Activated CD8-positive, alpha-beta memory T cell treated with anti-CD3 and anti-CD28 coated beads for 1 hour (primary cell): ENCODE results near the gene PCDHA8.
"Not testable (repeated sequence)": the region's sequence is repeated elsewhere in the genome, so short reads cannot be mapped to it uniquely, and the experiment has no call there.

Source experiments
- DNase-seq, 2 donors: peaks; one replicate each; pipeline ENCODE4 v3.0.0-alpha.2; 2020; ENCODE audit warnings: low read depth in 1 of 2; ENCODE audit errors: extremely low read depth in 1 of 2

Gene PCDHA8

GRCh38 chr5:140827704-140828361, 13.2 kb upstream of the PCDHA8 start, which contains the start of gene PCDHA6:
TSS of gene PCDHA6 (plus strand) at chr5:140827960. CDS start at chr5:140828092, 132 bp downstream.
- DNase-seq: no peak

DNA sequence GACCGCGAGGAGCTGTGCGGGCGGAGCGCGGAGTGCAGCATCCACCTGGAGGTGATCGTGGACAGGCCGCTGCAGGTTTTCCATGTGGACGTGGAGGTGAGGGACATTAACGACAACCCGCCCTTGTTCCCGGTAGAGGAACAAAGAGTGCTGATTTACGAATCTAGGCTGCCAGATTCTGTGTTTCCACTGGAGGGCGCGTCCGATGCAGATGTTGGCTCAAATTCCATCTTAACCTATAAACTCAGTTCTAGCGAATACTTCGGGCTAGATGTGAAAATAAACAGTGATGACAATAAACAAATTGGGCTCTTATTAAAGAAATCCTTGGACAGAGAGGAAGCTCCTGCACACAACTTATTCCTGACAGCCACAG, 12.6 kb upstream of the PCDHA8 start:
- no peak for DNase-seq

GRCh38 chr5:140829511-140830501, 11.2 kb upstream of the PCDHA8 start:
- DNase-seq: not testable (repeated sequence)

DNA sequence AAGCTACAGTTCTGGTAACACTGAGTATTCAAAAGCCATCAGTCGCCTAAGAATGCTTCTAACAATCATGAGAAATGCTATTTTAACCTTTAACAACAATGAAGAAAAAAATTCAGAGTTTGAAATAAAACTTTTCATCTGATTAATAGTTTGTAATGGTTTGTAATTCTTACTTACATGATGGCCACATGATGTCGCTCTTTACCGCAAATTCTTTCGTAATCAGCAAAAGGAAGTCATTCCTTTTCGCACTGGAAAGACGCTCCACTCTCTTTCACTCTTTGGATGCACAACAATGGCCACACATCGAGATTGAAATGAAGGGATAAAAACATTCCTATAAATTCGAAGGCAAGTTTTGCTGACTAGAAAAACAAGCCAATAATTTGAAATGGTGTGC, 7.0 kb upstream of the PCDHA8 start, which contains the start of gene PCDHA7:
TSS of gene PCDHA7 (plus strand) at position 277 of the 400 bp plus-strand sequence. CDS start at position 392, 115 bp downstream.
- DNase-seq: no peak

DNA sequence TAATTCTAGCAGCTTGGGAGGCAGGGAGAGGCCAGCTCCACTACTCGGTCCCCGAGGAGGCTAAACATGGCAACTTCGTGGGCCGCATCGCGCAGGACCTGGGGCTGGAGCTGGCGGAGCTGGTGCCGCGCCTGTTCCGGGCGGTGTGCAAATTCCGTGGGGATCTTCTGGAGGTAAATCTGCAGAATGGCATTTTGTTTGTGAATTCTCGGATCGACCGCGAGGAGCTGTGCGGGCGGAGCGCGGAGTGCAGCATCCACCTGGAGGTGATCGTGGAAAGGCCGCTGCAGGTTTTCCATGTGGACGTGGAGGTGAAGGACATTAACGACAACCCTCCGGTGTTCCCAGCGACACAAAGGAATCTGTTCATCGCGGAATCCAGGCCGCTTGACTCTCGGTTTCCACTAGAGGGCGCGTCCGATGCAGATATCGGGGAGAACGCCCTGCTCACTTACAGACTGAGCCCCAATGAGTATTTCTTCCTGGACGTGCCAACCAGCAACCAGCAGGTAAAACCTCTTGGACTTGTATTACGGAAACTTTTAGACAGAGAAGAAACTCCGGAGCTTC, 6.5 kb upstream of the PCDHA8 start:
- DNase-seq: not testable (repeated sequence)

DNA sequence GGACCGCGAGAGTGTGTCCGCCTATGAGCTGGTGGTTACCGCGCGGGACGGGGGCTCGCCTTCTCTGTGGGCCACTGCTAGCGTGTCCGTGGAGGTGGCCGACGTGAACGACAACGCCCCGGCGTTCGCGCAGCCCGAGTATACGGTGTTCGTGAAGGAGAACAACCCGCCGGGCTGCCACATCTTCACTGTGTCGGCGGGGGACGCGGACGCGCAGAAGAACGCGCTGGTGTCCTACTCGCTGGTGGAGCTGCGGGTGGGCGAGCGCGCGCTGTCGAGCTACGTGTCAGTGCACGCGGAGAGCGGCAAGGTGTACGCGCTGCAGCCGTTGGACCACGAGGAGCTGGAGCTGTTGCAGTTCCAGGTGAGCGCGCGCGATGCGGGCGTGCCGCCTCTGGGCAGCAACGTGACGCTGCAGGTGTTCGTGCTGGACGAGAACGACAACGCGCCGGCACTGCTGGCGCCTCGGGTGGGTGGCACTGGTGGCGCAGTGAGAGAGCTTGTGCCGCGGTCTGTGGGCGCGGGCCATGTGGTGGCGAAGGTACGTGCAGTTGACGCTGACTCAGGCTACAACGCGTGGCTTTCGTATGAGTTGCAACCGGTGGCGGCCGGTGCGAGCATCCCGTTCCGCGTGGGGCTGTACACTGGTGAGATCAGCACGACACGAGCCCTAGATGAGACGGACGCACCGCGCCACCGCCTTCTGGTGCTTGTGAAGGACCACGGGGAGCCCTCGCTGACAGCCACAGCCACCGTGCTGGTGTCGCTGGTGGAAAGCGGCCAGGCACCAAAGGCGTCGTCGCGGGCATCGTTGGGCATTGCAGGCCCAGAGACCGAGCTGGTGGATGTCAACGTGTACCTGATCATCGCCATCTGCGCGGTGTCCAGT, 5.1 kb upstream of the PCDHA8 start:
- no peak for DNase-seq

DNA sequence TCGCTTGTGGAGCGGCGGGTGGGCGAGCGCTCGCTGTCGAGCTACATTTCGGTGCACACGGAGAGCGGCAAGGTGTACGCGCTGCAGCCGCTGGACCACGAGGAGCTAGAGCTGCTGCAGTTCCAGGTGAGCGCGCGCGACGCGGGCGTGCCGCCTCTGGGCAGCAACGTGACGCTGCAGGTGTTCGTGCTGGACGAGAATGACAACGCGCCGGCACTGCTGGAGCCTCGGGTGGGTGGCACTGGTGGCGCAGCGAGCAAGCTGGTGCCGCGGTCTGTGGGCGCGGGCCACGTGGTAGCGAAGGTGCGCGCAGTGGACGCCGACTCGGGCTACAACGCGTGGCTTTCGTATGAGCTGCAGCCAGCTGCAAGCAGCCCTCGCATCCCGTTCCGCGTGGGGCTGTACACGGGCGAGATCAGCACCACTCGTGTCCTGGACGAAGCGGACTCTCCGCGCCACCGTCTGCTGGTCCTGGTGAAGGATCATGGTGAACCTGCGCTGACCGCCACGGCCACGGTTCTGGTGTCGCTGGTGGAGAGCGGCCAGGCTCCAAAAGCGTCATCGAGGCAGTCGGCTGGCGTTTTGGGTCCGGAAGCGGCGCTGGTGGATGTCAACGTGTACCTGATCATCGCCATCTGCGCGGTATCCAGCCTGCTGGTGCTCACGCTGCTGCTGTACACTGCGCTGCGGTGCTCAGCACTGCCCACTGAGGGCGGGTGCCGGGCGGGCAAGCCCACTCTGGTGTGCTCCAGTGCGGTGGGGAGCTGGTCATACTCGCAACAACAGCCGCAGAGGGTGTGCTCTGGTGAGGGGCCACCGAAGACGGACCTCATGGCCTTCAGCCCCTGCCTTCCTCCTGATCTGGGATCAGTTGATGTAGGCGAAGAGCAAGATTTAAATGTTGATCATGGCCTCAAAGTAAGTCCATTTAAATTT, 2.1 kb downstream of the PCDHA8 start:
- DNase-seq: no peak

GRCh38 chr5:140848139-140849102, 7.4 kb downstream of the PCDHA8 start, which contains the start of gene PCDHA9:
TSS of gene PCDHA9 (plus strand) at chr5:140848382. CDS start at chr5:140848496, 114 bp downstream.
- DNase-seq: not testable (repeated sequence)

DNA sequence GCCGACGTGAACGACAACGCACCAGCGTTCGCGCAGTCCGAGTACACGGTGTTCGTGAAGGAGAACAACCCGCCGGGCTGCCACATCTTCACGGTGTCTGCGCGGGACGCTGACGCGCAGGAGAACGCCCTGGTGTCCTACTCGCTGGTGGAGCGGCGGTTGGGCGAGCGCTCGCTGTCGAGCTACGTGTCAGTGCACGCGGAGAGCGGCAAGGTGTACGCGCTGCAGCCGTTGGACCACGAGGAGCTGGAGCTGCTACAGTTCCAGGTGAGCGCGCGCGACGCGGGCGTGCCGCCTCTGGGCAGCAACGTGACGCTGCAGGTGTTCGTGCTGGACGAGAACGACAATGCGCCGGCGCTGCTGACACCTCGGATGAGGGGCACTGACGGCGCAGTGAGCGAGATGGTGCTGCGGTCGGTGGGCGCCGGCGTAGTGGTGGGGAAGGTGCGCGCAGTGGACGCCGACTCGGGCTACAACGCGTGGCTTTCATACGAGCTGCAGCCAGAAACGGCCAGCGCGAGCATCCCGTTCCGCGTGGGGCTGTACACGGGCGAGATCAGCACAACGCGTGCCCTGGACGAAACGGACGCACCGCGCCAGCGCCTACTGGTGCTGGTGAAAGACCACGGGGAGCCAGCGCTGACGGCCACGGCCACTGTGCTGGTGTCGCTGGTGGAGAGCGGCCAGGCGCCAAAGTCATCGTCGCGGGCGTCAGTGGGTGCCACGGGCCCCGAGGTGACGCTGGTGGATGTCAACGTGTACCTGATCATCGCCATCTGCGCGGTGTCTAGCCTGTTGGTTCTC, 9.0 kb downstream of the PCDHA8 start:
- DNase-seq: not testable (repeated sequence)

DNA sequence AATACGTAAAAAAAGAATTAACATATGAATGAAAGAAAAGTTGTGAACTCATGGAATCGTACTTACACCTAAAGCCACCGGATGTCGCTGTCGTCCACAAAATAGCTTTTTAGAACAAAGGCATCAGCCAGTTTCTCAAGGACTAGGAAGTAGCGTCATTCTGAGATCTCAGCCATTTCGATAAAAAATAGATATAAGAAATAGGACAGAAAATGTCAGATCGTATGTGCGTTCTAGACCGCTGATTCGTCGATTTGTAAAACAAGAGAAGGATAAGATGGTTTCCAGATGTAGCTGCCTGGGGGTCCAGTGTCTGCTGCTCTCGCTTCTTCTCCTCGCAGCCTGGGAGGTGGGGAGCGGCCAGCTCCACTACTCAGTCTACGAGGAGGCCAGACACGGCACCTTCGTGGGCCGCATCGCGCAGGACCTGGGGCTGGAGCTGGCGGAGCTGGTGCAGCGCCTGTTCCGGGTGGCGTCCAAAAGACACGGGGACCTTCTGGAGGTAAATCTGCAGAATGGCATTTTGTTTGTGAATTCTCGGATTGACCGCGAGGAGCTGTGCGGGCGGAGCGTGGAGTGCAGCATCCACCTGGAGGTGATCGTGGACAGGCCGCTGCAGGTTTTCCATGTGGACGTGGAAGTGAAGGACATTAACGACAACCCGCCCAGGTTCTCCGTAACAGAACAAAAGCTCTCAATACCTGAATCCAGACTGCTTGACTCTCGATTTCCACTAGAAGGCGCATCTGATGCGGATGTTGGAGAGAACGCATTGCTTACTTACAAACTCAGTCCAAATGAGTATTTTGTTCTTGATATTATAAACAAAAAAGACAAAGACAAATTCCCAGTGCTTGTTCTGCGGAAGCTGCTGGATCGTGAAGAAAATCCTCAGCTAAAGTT, 15.0 kb downstream of the PCDHA8 start, which contains the start of gene PCDHA10:
TSS of gene PCDHA10 (plus strand) at position 126 of the 903 bp plus-strand sequence. CDS start at position 278, 152 bp downstream.
- no peak for DNase-seq

- DNase-seq: no peak
Observed at GRCh38 chr5:140857177-140857986, 16.4 kb downstream of the PCDHA8 start.

- DNase-seq: no peak
Observed at GRCh38 chr5:140857987-140858240, 16.9 kb downstream of the PCDHA8 start.

- no peak for DNase-seq
Observed at GRCh38 chr5:140862441-140863295, 21.7 kb downstream of the PCDHA8 start.

DNA sequence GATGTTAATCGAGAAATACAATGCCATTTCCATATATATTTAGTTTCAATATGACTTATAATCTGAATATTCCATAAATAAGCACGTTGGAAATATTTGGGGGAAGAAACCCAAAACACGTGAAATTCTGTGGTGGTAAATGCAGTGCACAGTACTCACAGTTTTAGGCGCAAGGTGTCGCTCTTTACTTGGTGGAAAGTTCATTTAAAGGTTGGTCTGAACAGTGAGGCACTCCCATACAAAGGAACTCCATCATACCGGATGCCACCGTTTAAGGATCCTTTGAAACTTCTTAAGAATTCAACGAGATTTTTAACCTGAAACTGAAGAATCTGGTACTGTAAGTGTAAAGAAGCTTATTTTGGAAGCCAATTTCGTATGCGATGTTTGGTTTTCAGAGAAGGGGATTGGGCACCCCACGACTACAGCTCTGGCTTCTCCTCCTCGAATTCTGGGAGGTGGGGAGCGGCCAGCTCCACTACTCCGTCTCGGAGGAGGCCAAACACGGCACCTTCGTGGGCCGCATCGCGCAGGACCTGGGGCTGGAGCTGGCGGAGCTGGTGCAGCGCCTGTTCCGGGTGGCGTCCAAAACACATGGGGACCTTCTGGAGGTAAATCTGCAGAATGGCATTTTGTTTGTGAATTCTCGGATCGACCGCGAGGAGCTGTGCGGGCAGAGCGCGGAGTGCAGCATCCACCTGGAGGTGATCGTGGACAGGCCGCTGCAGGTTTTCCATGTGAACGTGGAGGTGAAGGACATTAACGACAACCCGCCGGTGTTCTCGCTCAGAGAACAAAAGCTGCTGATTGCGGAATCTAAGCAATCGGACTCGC, 28.0 kb downstream of the PCDHA8 start, which contains the start of gene PCDHA11:
TSS of gene PCDHA11 (plus strand) at position 237 of the 834 bp plus-strand sequence. CDS start at position 384, 147 bp downstream.
- DNase-seq: no peak
